Progenitor cell of endocrine pancreas (in vitro differentiated cells): ENCODE data around the gene IL20RB. TPM values are rescaled to one million over a fixed set of nuclear protein-coding genes. Genes with fewer than 3 reads are reported as not detected.

Experiments
- DNase-seq: peaks from one replicate; pipeline ENCODE4 v3.0.0; 2021; ENCODE audit warnings: low spot score; ENCODE audit not compliant: unreplicated experiment
- H3K27ac Mint-ChIP-seq: 2 replicates; pipeline ENCODE4 v1.8.0; 2021; ENCODE audit warnings: mild to moderate bottlenecking, moderate library complexity, mixed read lengths
- H3K27me3 Mint-ChIP-seq: 2 replicates; pipeline ENCODE4 v1.8.0; 2021; ENCODE audit warnings: mixed read lengths
- H3K36me3 Mint-ChIP-seq: 2 replicates; pipeline ENCODE4 v1.8.0; 2022; ENCODE audit warnings: mixed read lengths; ENCODE audit not compliant: insufficient read depth
- H3K4me1 Mint-ChIP-seq: 2 replicates; pipeline ENCODE4 v1.8.0; 2021; ENCODE audit warnings: low read depth, mixed read lengths
- H3K4me3 Mint-ChIP-seq: 2 replicates; pipeline ENCODE4 v1.8.0; 2021; ENCODE audit warnings: low read depth, mild to moderate bottlenecking, moderate library complexity, mixed read lengths
- H3K9me3 Mint-ChIP-seq: 2 replicates; pipeline ENCODE4 v1.8.0; 2021; ENCODE audit warnings: low read depth, mixed read lengths
- CTCF ChIP-seq: fragments of 200-600 bp; sonication (generic); IDR thresholded peaks from one replicate; pipeline ENCODE4 v1.5.0; 2021; ENCODE audit warnings: antibody characterized with exemption, mild to moderate bottlenecking; ENCODE audit not compliant: unreplicated experiment
- total RNA-seq: library from RNA; stranded (reverse); gene quantifications from 2 replicates; pipeline ENCODE4 v1.2.1, GENCODE V29; 2021

The IL20RB gene
- total RNA-seq, 1 donor from 2014 or later: 1.7 TPM

DNA sequence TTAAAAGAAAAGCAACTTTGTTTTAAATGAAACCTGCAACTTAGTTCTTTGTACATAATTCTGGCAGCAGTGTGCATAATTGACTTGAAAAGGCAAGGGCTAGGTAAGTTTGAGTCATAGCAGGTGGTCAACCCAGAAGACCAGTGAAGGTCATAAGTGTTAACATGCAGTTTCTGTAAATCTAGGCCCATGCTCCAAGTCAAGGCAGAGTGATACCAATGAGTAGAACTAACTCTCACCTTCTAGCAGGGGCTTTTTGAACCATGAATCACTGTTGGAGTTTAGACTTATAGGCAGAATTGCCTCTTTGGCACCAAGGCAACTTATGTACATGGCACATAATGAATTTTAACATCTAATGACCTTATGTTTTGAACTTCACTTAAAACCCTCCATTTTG is 29.5 kb upstream of the IL20RB start:
- Mint-ChIP-seq H3K27ac (no peak overlapping the region), H3K4me1 (peaks cover 1% of the 10 kb centered on the region), H3K4me3 (no peak overlapping the region), H3K36me3 (peaks cover 7% of the 10 kb centered on the region), H3K9me3 (peaks cover 3% of the 10 kb centered on the region), H3K27me3 (no peaks in the 10 kb centered on the region)
- TF ChIP-seq CTCF: no peak
- no peak for DNase-seq

- Mint-ChIP-seq H3K4me1 (peaks cover 1% of the 10 kb centered on the region), H3K27ac (no peak overlapping the region), H3K9me3 (peaks cover 3% of the 10 kb centered on the region), H3K27me3 (no peaks in the 10 kb centered on the region), H3K36me3 (peaks cover 19% of the 10 kb centered on the region), H3K4me3 (no peak overlapping the region)
- no peak for TF ChIP-seq CTCF
- no peak for DNase-seq
Measured at GRCh38 chr3:136929977-136930670, 27.7 kb upstream of the IL20RB start.

GRCh38 chr3:136931606-136932005 is 26.2 kb upstream of the IL20RB start:
- no peak for DNase-seq
- H3K4me1 Mint-ChIP-seq: peaks cover 1% of the 10 kb centered on the region
- TF ChIP-seq CTCF: no peak
- no peaks in the 10 kb centered on the region for H3K27me3 Mint-ChIP-seq
- no peak overlapping the region for H3K4me3 Mint-ChIP-seq
- H3K36me3 Mint-ChIP-seq: peaks cover 27% of the 10 kb centered on the region
- peaks cover 10% of the 10 kb centered on the region for H3K9me3 Mint-ChIP-seq
- H3K27ac Mint-ChIP-seq: no peak overlapping the region

DNA sequence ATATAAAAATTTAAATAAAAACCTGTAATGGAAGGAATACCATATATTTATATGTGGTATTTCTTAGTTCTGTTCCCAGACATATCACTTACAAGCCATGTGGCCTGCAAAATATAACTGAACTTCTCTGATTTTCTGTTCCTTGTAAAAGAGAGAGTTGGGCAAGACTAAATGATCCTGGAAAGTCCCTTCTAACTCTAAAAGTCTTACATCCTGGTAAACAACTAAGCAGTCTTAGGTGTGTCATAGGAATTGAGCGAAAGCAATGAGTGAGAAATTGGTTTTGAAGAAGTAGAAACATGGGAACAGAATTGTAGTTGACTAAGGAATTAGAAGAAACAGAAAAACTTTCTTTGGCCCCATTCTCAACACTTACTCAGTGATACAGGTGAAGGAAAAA is 25.3 kb upstream of the IL20RB start:
- Mint-ChIP-seq H3K36me3 (peaks cover 32% of the 10 kb centered on the region), H3K4me1 (peaks cover 1% of the 10 kb centered on the region), H3K27ac (no peak overlapping the region), H3K4me3 (no peak overlapping the region), H3K27me3 (no peaks in the 10 kb centered on the region), H3K9me3 (peaks cover 15% of the 10 kb centered on the region)
- TF ChIP-seq CTCF: no peak
- DNase-seq: no peak

- peaks cover 1% of the 10 kb centered on the region for H3K4me1 Mint-ChIP-seq
- peaks cover 15% of the 10 kb centered on the region for H3K9me3 Mint-ChIP-seq
- peaks cover 30% of the 10 kb centered on the region for H3K36me3 Mint-ChIP-seq
- DNase-seq: no peak
- H3K27me3 Mint-ChIP-seq: no peaks in the 10 kb centered on the region
- no peak overlapping the region for H3K4me3 Mint-ChIP-seq
- no peak for TF ChIP-seq CTCF
- no peak overlapping the region for H3K27ac Mint-ChIP-seq
Measured at GRCh38 chr3:136932978-136933772, 24.6 kb upstream of the IL20RB start.
